Stimulated activated naive CD8-positive, alpha-beta T cell treated with anti-CD3 and anti-CD28 coated beads, Interleukin-15, amount 100 ng/mL, for 72 hours (primary cell): ENCODE data around the gene PLCH1.

ENCODE experiments used
- ATAC-seq: fragments of 150-1000 bp; cut with Tn5 transposase; 2 replicates; pipeline ENCODE4 v1.10.0; 2021; ENCODE audit warnings: mild to moderate bottlenecking, moderate library complexity
- DNase-seq, 2 donors: peaks; one replicate each; pipeline ENCODE4 v3.0.0; 2021 to 2022
- H3K27ac Mint-ChIP-seq, 2 donors: one replicate each; pipeline ENCODE4 v1.8.0; 2022; ENCODE audit warnings: mild to moderate bottlenecking in 2 of 2, mixed read lengths in 2 of 2, moderate library complexity in 2 of 2
- H3K27me3 Mint-ChIP-seq: one replicate; pipeline ENCODE4 v1.8.0; 2022; ENCODE audit warnings: mixed read lengths
- H3K4me1 Mint-ChIP-seq: one replicate; pipeline ENCODE4 v1.8.0; 2022; ENCODE audit warnings: mild to moderate bottlenecking, mixed read lengths
- H3K4me3 Mint-ChIP-seq, 2 donors: one replicate each; pipeline ENCODE4 v1.8.0; 2022; ENCODE audit warnings: mild to moderate bottlenecking in 2 of 2, mixed read lengths in 2 of 2, moderate library complexity in 1 of 2
- H3K9me3 Mint-ChIP-seq, 2 donors: one replicate each; pipeline ENCODE4 v1.8.0; 2022; ENCODE audit warnings: mixed read lengths in 2 of 2

Gene PLCH1

GRCh38 chr3:155362808-155363689 lies 381.8 kb downstream of the PLCH1 start:
- DNase-seq (no peak), ATAC-seq (no peak)
- Mint-ChIP-seq H3K4me1 (no peaks in the 10 kb centered on the region), H3K9me3 (peaks cover 16 to 21% of the 10 kb centered on the region in 2 donors), H3K27ac (no peak overlapping the region), H3K27me3 (no peaks in the 10 kb centered on the region), H3K4me3 (no peak overlapping the region)

- Mint-ChIP-seq H3K27ac (no peak overlapping the region), H3K4me1 (no peaks in the 10 kb centered on the region), H3K4me3 (no peak overlapping the region), H3K27me3 (peaks cover 2% of the 10 kb centered on the region), H3K9me3 (peaks cover 14 to 20% of the 10 kb centered on the region in 2 donors)
- DNase-seq: no peak
- ATAC-seq: no peak
These were observed 384.6 kb downstream of the PLCH1 start for GRCh38 chr3:155360281-155360680.

DNA sequence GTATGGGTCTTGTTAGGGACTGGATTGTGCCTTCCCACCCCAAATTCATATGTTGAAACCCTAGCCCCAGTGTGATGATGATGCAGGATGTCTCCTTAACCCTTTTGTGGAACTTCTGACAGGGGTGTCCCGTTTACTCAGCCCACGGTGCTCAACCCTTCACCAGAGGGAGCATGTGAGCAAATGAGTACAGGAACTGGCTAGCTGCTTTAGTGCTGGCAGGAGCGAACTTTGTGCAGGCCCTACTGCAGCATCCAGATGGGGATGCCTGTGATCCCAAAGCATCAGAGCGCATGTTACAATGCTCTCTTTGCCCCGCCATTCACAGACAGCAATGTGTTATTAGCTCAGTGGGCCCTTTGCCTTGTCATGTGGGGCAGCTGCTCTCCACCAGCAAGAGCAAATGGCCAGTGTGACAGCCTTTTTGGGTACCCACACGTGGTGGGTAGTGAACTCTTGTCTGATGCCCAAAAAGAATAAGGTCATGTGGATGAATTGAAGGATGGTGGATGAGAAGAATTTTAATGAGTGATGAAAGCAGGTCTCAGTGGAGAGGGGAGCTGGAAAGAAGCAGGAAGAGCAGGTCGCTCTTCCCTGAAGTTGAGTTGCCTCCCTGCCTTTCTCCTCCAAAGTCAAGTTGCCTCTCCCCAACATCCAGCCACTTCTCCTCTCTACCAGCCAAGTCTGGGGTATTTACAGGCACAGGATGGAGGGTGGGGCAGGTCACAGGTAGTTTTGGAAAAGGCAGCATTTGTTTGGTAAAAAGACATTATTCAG lies 388.1 kb downstream of the PLCH1 start:
- DNase-seq (no peak), ATAC-seq (peak; percentile 46)
- Mint-ChIP-seq H3K9me3 (no peaks in the 10 kb centered on the region), H3K27ac (no peak overlapping the region), H3K4me3 (no peak overlapping the region), H3K4me1 (no peaks in the 10 kb centered on the region), H3K27me3 (peaks cover 17% of the 10 kb centered on the region)

DNA sequence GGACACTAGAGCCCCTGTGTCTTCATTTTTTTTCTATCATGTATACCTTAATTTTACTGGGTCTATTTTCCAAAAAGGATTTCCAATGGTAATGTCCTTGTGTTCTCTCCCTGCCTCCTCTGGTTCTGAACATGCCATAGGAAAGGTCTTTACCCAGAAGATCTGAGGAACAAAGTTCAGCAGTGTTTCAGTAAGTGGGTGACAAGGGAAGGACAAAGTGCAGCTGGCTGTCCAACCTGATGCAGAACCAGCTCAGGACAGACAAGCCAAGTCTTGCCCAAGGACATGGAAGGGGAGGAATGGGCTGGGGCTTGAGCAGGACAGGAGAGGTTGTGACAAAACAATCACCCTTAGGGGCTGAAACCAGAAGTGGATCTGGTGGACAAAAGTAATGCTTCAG lies 390.2 kb downstream of the PLCH1 start:
- peak overlapping the region in 1 of 2 donors; percentile 45 for H3K27ac Mint-ChIP-seq
- no peak for ATAC-seq
- no peak overlapping the region for H3K4me3 Mint-ChIP-seq
- DNase-seq: no peak
- H3K27me3 Mint-ChIP-seq: peaks cover 17% of the 10 kb centered on the region
- H3K4me1 Mint-ChIP-seq: no peaks in the 10 kb centered on the region
- H3K9me3 Mint-ChIP-seq: no peaks in the 10 kb centered on the region

DNA sequence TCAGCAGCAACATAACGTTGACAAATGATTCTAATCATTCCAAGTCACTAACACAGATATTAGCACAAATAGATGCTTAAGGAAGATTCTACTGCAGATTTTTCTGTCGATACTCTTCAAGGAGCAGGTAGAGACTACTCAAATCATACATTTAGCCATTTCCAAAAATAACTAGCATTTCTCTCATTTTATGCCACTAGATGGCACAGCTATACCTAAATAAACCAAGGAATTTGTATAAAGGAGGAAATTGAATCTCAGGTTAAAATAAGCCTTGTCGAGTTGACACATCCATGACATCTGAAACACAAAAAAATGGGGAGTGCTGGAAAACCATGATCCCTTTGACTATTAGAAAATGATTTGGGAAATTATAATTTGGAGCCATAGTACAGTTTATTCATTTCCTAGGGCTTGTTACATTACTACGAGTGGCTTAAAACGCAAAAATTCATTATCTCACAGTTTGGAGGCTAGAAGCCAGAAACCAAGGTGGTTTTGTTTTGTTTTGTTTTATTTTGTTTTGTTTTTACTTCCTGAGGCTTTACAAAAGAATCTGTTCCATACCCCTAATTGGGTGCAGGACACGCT lies 391.9 kb downstream of the PLCH1 start:
- DNase-seq (no peak), ATAC-seq (no peak)
- Mint-ChIP-seq H3K4me3 (no peak overlapping the region), H3K9me3 (no peaks in the 10 kb centered on the region), H3K4me1 (no peaks in the 10 kb centered on the region), H3K27me3 (peaks cover 17% of the 10 kb centered on the region), H3K27ac (no peak overlapping the region)

DNA sequence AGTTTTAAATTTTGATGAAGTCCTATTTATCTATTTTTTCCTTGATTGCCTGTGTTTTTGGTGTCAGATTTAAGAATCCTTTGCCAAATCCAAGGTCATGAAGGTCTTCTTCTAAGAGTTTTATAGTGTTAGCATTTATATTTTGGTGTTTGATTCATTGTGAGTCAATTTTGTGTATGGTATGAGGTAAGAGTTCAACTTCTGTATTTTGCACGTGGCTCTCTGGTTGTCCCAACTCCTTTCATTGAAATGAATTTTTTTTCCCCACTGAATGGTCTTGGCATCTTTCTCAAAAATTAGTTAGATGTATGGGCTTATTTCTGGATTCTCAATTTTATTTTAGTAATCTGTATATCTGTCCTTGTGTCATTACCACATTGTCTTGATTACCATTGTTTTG lies 394.3 kb downstream of the PLCH1 start:
- Mint-ChIP-seq H3K4me3 (no peak overlapping the region), H3K9me3 (no peaks in the 10 kb centered on the region), H3K27me3 (peaks cover 17% of the 10 kb centered on the region), H3K4me1 (no peaks in the 10 kb centered on the region), H3K27ac (no peak overlapping the region)
- DNase-seq (no peak), ATAC-seq (no peak)

DNA sequence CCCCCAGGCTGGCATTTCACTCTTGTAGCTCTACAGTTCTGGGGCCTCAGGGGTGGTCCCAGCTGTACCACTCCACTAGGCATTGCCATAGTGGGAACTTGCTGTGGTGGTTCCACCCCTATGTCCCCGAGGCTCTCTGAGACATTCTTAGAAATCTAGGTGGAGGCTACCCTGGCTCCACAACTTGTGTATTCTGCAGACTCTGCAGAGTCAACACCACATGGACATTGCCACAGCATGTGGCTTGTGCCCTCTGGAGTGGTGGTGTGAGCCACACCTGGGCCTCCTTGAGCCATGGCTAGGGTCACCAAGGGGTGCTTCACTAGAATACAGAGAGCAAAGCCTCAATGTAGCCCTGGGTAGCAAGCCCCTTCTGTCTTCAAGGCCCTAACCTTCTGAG lies 397.0 kb downstream of the PLCH1 start:
- ATAC-seq (peak; percentile 49), DNase-seq (no peak)
- no peak overlapping the region for H3K4me3 Mint-ChIP-seq
- H3K27me3 Mint-ChIP-seq: no peaks in the 10 kb centered on the region
- no peaks in the 10 kb centered on the region for H3K4me1 Mint-ChIP-seq
- no peaks in the 10 kb centered on the region for H3K9me3 Mint-ChIP-seq
- no peak overlapping the region for H3K27ac Mint-ChIP-seq

DNA sequence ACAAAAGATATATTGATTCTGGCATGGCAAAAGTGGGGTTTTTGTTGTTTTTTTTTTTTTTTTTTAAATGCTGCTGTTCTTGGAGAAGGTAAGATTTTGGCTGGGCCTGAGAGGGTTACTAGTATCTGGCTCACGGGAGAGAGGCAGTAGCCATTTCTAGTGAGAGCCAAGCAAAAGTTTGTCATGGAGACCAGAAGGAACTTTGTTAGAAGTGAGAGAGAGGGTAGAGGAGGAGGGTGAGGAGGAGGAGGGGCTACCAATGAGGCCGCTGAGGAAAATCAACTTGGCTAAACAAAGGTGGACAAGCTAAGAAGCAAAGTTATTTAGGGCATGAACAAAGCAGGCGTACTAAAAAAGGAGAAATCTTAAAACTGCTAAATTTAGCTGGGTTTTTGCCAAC lies 402.5 kb downstream of the PLCH1 start:
- no peak overlapping the region for H3K4me3 Mint-ChIP-seq
- DNase-seq: no peak
- H3K4me1 Mint-ChIP-seq: no peaks in the 10 kb centered on the region

DNA sequence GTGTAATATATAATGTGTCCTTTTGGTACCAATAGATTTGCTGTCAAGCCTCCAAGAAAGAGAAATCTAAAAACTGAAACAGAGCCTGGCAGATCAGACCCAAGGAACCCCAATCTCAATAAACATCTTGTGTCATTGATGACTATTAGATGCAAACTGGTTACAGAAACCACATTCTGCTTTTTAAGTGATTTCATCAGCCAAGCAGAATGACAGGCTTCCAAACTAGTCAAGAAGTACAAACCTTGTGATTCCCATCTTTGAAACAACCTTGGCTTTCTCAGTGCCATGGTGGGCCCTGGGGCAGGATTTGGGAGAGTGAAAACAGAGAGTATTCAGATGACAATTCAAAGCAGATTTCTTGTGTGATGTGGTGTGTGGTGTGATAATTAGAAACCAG lies 405.8 kb downstream of the PLCH1 start:
- H3K4me1 Mint-ChIP-seq: peaks cover 19% of the 10 kb centered on the region
- H3K27ac Mint-ChIP-seq: peak overlapping the region in 1 of 2 donors; percentile 87
- H3K27me3 Mint-ChIP-seq: no peaks in the 10 kb centered on the region
- no peaks in the 10 kb centered on the region for H3K9me3 Mint-ChIP-seq
- no peak for ATAC-seq
- no peak for DNase-seq
- H3K4me3 Mint-ChIP-seq: no peak overlapping the region

More for the DNA sequence above, 402.5 kb downstream of the PLCH1 start:
- H3K27ac Mint-ChIP-seq: no peak overlapping the region
- H3K27me3 Mint-ChIP-seq: no peaks in the 10 kb centered on the region
- ATAC-seq: no peak
- no peaks in the 10 kb centered on the region for H3K9me3 Mint-ChIP-seq

DNA sequence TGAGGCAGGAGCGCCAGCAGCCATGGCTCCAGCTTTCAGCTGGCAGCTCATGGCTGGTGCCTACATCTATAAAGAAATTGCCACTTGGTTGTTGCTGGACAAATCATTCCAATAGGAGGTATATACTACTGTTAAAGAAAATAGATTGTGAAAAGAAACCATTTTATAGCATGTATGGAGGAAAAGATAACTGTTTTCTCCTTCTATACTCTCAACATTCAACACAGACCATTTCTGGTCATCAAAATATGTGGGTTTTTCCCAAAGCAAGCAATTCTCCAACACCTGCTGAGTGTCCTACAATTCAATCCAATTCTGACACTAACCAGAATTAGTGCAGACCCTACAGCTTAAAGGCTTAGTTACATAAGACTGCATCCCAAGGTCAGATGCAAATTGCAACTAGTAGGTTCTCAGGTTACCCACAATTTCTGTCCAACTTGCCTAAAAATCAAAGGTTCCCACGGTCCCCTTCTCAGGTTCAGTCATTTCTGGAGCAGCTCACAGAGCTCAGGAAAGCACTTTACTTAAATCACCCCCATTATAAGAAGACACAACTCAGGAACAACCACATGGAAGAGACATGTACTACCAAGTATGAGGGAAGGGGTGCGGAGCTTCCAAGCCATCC lies 409.0 kb downstream of the PLCH1 start:
- H3K27ac Mint-ChIP-seq: no peak overlapping the region
- no peaks in the 10 kb centered on the region for H3K27me3 Mint-ChIP-seq
- no peak for DNase-seq
- H3K9me3 Mint-ChIP-seq: no peaks in the 10 kb centered on the region
- no peak for ATAC-seq
- H3K4me1 Mint-ChIP-seq: peaks cover 19% of the 10 kb centered on the region
- no peak overlapping the region for H3K4me3 Mint-ChIP-seq

DNA sequence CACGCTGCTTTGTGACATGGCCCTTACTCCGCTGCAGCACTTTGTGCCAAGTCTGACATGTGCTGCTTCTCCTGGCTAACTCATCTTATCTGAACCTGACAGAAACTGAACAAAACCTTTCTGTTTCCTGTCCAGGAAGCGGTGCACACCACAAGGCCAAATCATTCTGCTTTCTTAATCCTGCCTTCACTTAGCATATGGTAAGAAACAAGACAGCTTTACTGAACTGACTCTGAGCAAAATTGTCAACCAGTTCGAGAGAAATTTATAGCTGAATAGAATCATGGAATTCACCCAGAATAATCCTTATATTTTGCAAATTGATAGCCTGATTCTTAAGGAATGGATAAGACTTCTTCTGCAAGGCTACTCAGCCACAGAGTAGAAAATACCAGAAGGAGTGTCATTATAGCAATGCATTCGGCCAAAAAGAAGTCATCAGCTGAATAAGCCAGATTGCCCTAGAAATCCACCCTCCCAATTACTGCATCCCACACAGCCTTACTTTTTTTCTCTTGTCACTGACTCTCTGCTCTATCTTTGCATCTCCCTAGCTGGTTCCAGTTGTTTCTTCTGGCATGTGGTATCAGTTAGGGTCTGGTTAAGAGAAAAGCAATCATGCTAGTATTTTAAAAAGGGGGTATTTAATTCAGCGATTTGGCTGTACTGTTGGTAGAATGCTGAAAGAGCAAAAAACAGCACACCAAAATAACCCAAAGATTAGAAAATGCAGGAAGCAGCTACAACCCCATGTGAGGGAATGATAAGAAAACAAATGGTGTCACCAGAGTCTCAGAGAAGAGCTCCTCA lies 409.8 kb downstream of the PLCH1 start:
- Mint-ChIP-seq H3K4me1 (peaks cover 19% of the 10 kb centered on the region), H3K4me3 (no peak overlapping the region), H3K27ac (no peak overlapping the region), H3K9me3 (no peaks in the 10 kb centered on the region), H3K27me3 (no peaks in the 10 kb centered on the region)
- DNase-seq (peak in 1 of 2 donors; percentile 24), ATAC-seq (peak; percentile 85)

- no peak overlapping the region for H3K4me3 Mint-ChIP-seq
- no peaks in the 10 kb centered on the region for H3K27me3 Mint-ChIP-seq
- ATAC-seq: no peak
- H3K9me3 Mint-ChIP-seq: no peaks in the 10 kb centered on the region
- peaks cover 19% of the 10 kb centered on the region for H3K4me1 Mint-ChIP-seq
- DNase-seq: no peak
- H3K27ac Mint-ChIP-seq: no peak overlapping the region
These were observed 410.5 kb downstream of the PLCH1 start for GRCh38 chr3:155334215-155334913.

DNA sequence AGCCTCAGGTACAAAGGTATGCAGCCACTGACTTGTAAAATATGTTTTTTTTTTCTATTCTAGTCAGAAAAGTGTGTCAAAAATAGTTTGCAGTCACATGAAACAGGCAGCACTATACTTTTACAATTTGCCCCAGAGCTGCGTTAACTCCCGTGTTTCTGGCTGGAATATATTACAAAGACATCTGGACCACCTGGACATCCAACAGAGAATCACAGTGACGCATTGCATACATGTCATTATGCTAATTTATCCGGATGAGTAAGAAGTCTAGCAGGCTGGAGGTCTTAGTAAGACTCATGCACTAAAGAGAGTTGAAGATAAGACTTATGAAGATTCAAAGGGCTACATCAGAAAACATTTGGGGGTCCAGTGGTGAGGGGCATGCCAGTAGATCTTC lies 412.2 kb downstream of the PLCH1 start:
- no peak overlapping the region for H3K27ac Mint-ChIP-seq
- no peak for DNase-seq
- no peak overlapping the region for H3K4me3 Mint-ChIP-seq
- no peaks in the 10 kb centered on the region for H3K27me3 Mint-ChIP-seq
- H3K9me3 Mint-ChIP-seq: no peaks in the 10 kb centered on the region
- H3K4me1 Mint-ChIP-seq: peaks cover 19% of the 10 kb centered on the region
- no peak for ATAC-seq

DNA sequence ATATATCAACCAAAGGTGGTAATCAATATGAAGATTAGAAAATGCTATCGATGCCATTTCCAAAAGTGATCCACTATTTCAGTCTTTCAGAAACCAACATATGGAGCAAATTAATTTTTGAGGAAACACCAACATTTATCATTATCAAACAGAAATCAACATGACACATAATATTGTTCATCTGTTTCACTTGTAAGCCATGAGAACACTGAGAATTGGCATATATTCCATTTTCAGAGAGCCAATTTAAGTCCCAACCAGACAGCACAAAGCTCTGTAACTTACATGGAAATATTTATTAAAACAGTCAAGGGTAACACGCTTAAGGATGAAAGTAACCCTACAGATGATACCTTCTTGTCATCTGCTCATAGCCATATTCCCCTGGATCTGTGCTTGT lies 413.8 kb downstream of the PLCH1 start:
- Mint-ChIP-seq H3K4me1 (peaks cover 16% of the 10 kb centered on the region), H3K9me3 (no peaks in the 10 kb centered on the region), H3K4me3 (no peak overlapping the region), H3K27me3 (no peaks in the 10 kb centered on the region), H3K27ac (no peak overlapping the region)
- no peak for ATAC-seq
- no peak for DNase-seq
